Measurements from ENCODE around the gene CDH11.

The CDH11 gene

GRCh38 chr16:64982581-64982980 is 139.3 kb downstream of the CDH11 start:
- no peaks in the 10 kb centered on the region for H3K4me1 ChIP-seq (ENCODE audit: control insufficient read depth, insufficient read depth, low read length)
- no peaks in the 10 kb centered on the region for H3K27me3 ChIP-seq (ENCODE audit: control insufficient read depth, insufficient read depth, low read length)
- H3K36me3 ChIP-seq (ENCODE audit: control insufficient read depth, insufficient read depth, low read length) = no peaks in the 10 kb centered on the region
- H3K9ac ChIP-seq (ENCODE audit: low read length) = no peak overlapping the region
- no peak overlapping the region for H3K4me3 ChIP-seq (ENCODE audit: low read length)
- H3K9me3 ChIP-seq (ENCODE audit: control insufficient read depth, low read length) = no peaks in the 10 kb centered on the region

- no peak overlapping the region for H3K9ac ChIP-seq (ENCODE audit: low read length)
- no peaks in the 10 kb centered on the region for H3K4me1 ChIP-seq (ENCODE audit: control insufficient read depth, insufficient read depth, low read length)
- no peak overlapping the region for H3K4me3 ChIP-seq (ENCODE audit: low read length)
- H3K36me3 ChIP-seq (ENCODE audit: control insufficient read depth, insufficient read depth, low read length) = no peaks in the 10 kb centered on the region
- no peaks in the 10 kb centered on the region for H3K9me3 ChIP-seq (ENCODE audit: control insufficient read depth, low read length)
- H3K27me3 ChIP-seq (ENCODE audit: control insufficient read depth, insufficient read depth, low read length) = no peaks in the 10 kb centered on the region
These were observed 140.1 kb downstream of the CDH11 start for GRCh38 chr16:64981568-64982281.

GRCh38 chr16:64977206-64977920 is 144.5 kb downstream of the CDH11 start:
- Histone ChIP-seq H3K27me3 (ENCODE audit: control insufficient read depth, insufficient read depth, low read length) (no peaks in the 10 kb centered on the region), H3K9ac (ENCODE audit: low read length) (no peak overlapping the region), H3K9me3 (ENCODE audit: control insufficient read depth, low read length) (no peaks in the 10 kb centered on the region), H3K4me1 (ENCODE audit: control insufficient read depth, insufficient read depth, low read length) (no peaks in the 10 kb centered on the region), H3K36me3 (ENCODE audit: control insufficient read depth, insufficient read depth, low read length) (no peaks in the 10 kb centered on the region), H3K4me3 (ENCODE audit: low read length) (no peak overlapping the region)

- Histone ChIP-seq H3K36me3 (ENCODE audit: control insufficient read depth, insufficient read depth, low read length) (no peaks in the 10 kb centered on the region), H3K4me3 (ENCODE audit: low read length) (no peak overlapping the region), H3K4me1 (ENCODE audit: control insufficient read depth, insufficient read depth, low read length) (no peaks in the 10 kb centered on the region)
These were observed 146.0 kb downstream of the CDH11 start for GRCh38 chr16:64975821-64976220.

GRCh38 chr16:64974381-64974780 is 147.5 kb downstream of the CDH11 start:
- Histone ChIP-seq H3K9me3 (ENCODE audit: control insufficient read depth, low read length) (no peaks in the 10 kb centered on the region), H3K36me3 (ENCODE audit: control insufficient read depth, insufficient read depth, low read length) (no peaks in the 10 kb centered on the region), H3K9ac (ENCODE audit: low read length) (no peak overlapping the region), H3K4me1 (ENCODE audit: control insufficient read depth, insufficient read depth, low read length) (no peaks in the 10 kb centered on the region), H3K4me3 (ENCODE audit: low read length) (no peak overlapping the region), H3K27me3 (ENCODE audit: control insufficient read depth, insufficient read depth, low read length) (no peaks in the 10 kb centered on the region)

More at GRCh38 chr16:64975821-64976220, 146.0 kb downstream of the CDH11 start:
- Histone ChIP-seq H3K9me3 (ENCODE audit: control insufficient read depth, low read length) (no peaks in the 10 kb centered on the region), H3K9ac (ENCODE audit: low read length) (no peak overlapping the region), H3K27me3 (ENCODE audit: control insufficient read depth, insufficient read depth, low read length) (no peaks in the 10 kb centered on the region)

- Histone ChIP-seq H3K36me3 (ENCODE audit: control insufficient read depth, insufficient read depth, low read length) (no peaks in the 10 kb centered on the region), H3K9ac (ENCODE audit: low read length) (no peak overlapping the region), H3K9me3 (ENCODE audit: control insufficient read depth, low read length) (no peaks in the 10 kb centered on the region), H3K27me3 (ENCODE audit: control insufficient read depth, insufficient read depth, low read length) (no peaks in the 10 kb centered on the region), H3K4me1 (ENCODE audit: control insufficient read depth, insufficient read depth, low read length) (no peaks in the 10 kb centered on the region), H3K4me3 (ENCODE audit: low read length) (no peak overlapping the region)
These were observed 148.7 kb downstream of the CDH11 start for GRCh38 chr16:64973171-64973570.

GRCh38 chr16:64971171-64971570 is 150.7 kb downstream of the CDH11 start:
- no peaks in the 10 kb centered on the region for H3K9me3 ChIP-seq (ENCODE audit: control insufficient read depth, low read length)
- H3K36me3 ChIP-seq (ENCODE audit: control insufficient read depth, insufficient read depth, low read length) = no peaks in the 10 kb centered on the region
- H3K4me1 ChIP-seq (ENCODE audit: control insufficient read depth, insufficient read depth, low read length) = no peaks in the 10 kb centered on the region
- H3K4me3 ChIP-seq (ENCODE audit: low read length) = no peak overlapping the region
- H3K27me3 ChIP-seq (ENCODE audit: control insufficient read depth, insufficient read depth, low read length) = no peaks in the 10 kb centered on the region
- H3K9ac ChIP-seq (ENCODE audit: low read length) = no peak overlapping the region

GRCh38 chr16:64969221-64969620 is 152.6 kb downstream of the CDH11 start:
- no peaks in the 10 kb centered on the region for H3K27me3 ChIP-seq (ENCODE audit: control insufficient read depth, insufficient read depth, low read length)

GRCh38 chr16:64968539-64968938 is 153.3 kb downstream of the CDH11 start:
- Histone ChIP-seq H3K4me3 (ENCODE audit: low read length) (no peak overlapping the region), H3K27me3 (ENCODE audit: control insufficient read depth, insufficient read depth, low read length) (no peaks in the 10 kb centered on the region), H3K9ac (ENCODE audit: low read length) (no peak overlapping the region), H3K36me3 (ENCODE audit: control insufficient read depth, insufficient read depth, low read length) (no peaks in the 10 kb centered on the region), H3K9me3 (ENCODE audit: control insufficient read depth, low read length) (no peaks in the 10 kb centered on the region), H3K4me1 (ENCODE audit: control insufficient read depth, insufficient read depth, low read length) (no peaks in the 10 kb centered on the region)

More at GRCh38 chr16:64969221-64969620, 152.6 kb downstream of the CDH11 start:
- H3K9me3 ChIP-seq (ENCODE audit: control insufficient read depth, low read length) = no peaks in the 10 kb centered on the region
- no peak overlapping the region for H3K9ac ChIP-seq (ENCODE audit: low read length)
- H3K4me1 ChIP-seq (ENCODE audit: control insufficient read depth, insufficient read depth, low read length) = no peaks in the 10 kb centered on the region
- H3K4me3 ChIP-seq (ENCODE audit: low read length) = no peak overlapping the region
- no peaks in the 10 kb centered on the region for H3K36me3 ChIP-seq (ENCODE audit: control insufficient read depth, insufficient read depth, low read length)

- Histone ChIP-seq H3K9me3 (ENCODE audit: control insufficient read depth, low read length) (no peaks in the 10 kb centered on the region), H3K27me3 (ENCODE audit: control insufficient read depth, insufficient read depth, low read length) (no peaks in the 10 kb centered on the region), H3K4me3 (ENCODE audit: low read length) (no peak overlapping the region), H3K9ac (ENCODE audit: low read length) (no peak overlapping the region), H3K4me1 (ENCODE audit: control insufficient read depth, insufficient read depth, low read length) (no peaks in the 10 kb centered on the region), H3K36me3 (ENCODE audit: control insufficient read depth, insufficient read depth, low read length) (no peaks in the 10 kb centered on the region)
These were observed 157.7 kb downstream of the CDH11 start for GRCh38 chr16:64964126-64964540.

- H3K4me3 ChIP-seq (ENCODE audit: low read length) = no peak overlapping the region
- no peaks in the 10 kb centered on the region for H3K9me3 ChIP-seq (ENCODE audit: control insufficient read depth, low read length)
- no peak overlapping the region for H3K9ac ChIP-seq (ENCODE audit: low read length)
- no peaks in the 10 kb centered on the region for H3K4me1 ChIP-seq (ENCODE audit: control insufficient read depth, insufficient read depth, low read length)
- H3K36me3 ChIP-seq (ENCODE audit: control insufficient read depth, insufficient read depth, low read length) = no peaks in the 10 kb centered on the region
- no peaks in the 10 kb centered on the region for H3K27me3 ChIP-seq (ENCODE audit: control insufficient read depth, insufficient read depth, low read length)
These were observed 159.1 kb downstream of the CDH11 start for GRCh38 chr16:64962786-64963185.

GRCh38 chr16:64957246-64957645 is 164.6 kb downstream of the CDH11 start:
- no peak overlapping the region for H3K9ac ChIP-seq (ENCODE audit: low read length)
- no peaks in the 10 kb centered on the region for H3K4me1 ChIP-seq (ENCODE audit: control insufficient read depth, insufficient read depth, low read length)

More at GRCh38 chr16:64957246-64957645, 164.6 kb downstream of the CDH11 start:
- no peak overlapping the region for H3K4me3 ChIP-seq (ENCODE audit: low read length)
- H3K9me3 ChIP-seq (ENCODE audit: control insufficient read depth, low read length) = no peaks in the 10 kb centered on the region
- H3K27me3 ChIP-seq (ENCODE audit: control insufficient read depth, insufficient read depth, low read length) = no peaks in the 10 kb centered on the region
- H3K36me3 ChIP-seq (ENCODE audit: control insufficient read depth, insufficient read depth, low read length) = no peaks in the 10 kb centered on the region

Data from mucosa of stomach (tissue), 1 donor.